B cell (primary cell): ENCODE results near the gene TMEM92. TPM values are rescaled to one million over a fixed set of nuclear protein-coding genes. Genes with fewer than 3 reads are reported as not detected.

Experiments used
- ATAC-seq: fragments of 200-7000 bp; cut with Tn5 transposase; one replicate; pipeline ENCODE4 v1.10.0; 2021; ENCODE audit warnings: low read depth, mild to moderate bottlenecking, moderate number of reproducible peaks, moderate library complexity
- CTCF ChIA-PET: fragments of 350-600 bp; sonication (Branson Sonifier 250); formaldehyde crosslinking; loops from one replicate; lab custom pipeline; 2021; ENCODE audit warnings: antibody characterized with exemption, inconsistent platforms; lab: Charles Lee
- POLR2A ChIA-PET: fragments of 350-600 bp; sonication (Branson Sonifier 250); formaldehyde crosslinking; loops from one replicate; lab custom pipeline; 2021; ENCODE audit warnings: antibody characterized with exemption; lab: Charles Lee
- DNase-seq: peaks from one replicate; pipeline ENCODE4 v3.0.0; 2013
- H2AFZ ChIP-seq: 2 replicates; pipeline ENCODE4 v1.6.1; 2012; ENCODE audit warnings: mild to moderate bottlenecking, low read depth, low read length; ENCODE audit not compliant: insufficient read depth, poor library complexity, severe bottlenecking
- H3K27ac ChIP-seq, 2 donors: 1 replicate in 1 of 2; 2 replicates in 1 of 2; pipeline ENCODE4 v1.5.1; 2012 to 2013; ENCODE audit warnings: low read length in 2 of 2, mild to moderate bottlenecking in 2 of 2, moderate library complexity in 1 of 2
- H3K27me3 ChIP-seq, 4 experiments: fragments of 200-600 bp in 1 of 4; sonication (generic) in 1 of 4; replicated peaks in 1 of 4; 1 replicate in 2 of 4; 2 replicates in 2 of 4; pipeline versions ENCODE4 v1.6.1 to v1.7.0; 2013 to 2016; ENCODE audit warnings: low read length in 3 of 4, mild to moderate bottlenecking in 2 of 4, mixed read lengths in 1 of 4, moderate library complexity in 1 of 4; ENCODE audit not compliant: insufficient read depth in 4 of 4, control insufficient read depth in 3 of 4; ENCODE audit errors: control extremely low read depth in 1 of 4
- H3K36me3 ChIP-seq, 2 experiments: replicated peaks in 1 of 2; 1 replicate in 1 of 2; 2 replicates in 1 of 2; pipeline versions ENCODE4 v1.6.1 to v1.7.1; 2013; ENCODE audit warnings: low read length in 1 of 2; ENCODE audit not compliant: insufficient read depth in 2 of 2, control insufficient read depth in 1 of 2; ENCODE audit errors: control extremely low read depth in 1 of 2, extremely low read depth in 1 of 2
- H3K4me1 ChIP-seq, 2 donors: fragments of 200-600 bp in 1 of 2; sonication (generic) in 1 of 2; 1 replicate in 1 of 2; 2 replicates in 1 of 2; pipeline versions ENCODE4 v1.5.1 to v1.6.1; 2013 to 2017; ENCODE audit warnings: low read length in 2 of 2; ENCODE audit not compliant: control insufficient read depth in 2 of 2, insufficient read depth in 2 of 2
- H3K4me2 ChIP-seq: replicated peaks from 2 replicates; pipeline ENCODE3; 2012; ENCODE audit warnings: mild to moderate bottlenecking, low read depth, low read length; ENCODE audit not compliant: poor library complexity, severe bottlenecking
- H3K4me3 ChIP-seq, 5 experiments: fragments of 200-600 bp in 1 of 5; sonication (generic) in 1 of 5; 1 replicate in 3 of 5; 2 replicates in 2 of 5; pipeline versions ENCODE4 v1.5.1 to v1.7.0; 2011 to 2016; ENCODE audit warnings: low read length in 4 of 5, mild to moderate bottlenecking in 4 of 5, low read depth in 2 of 5, control low read depth in 1 of 5, moderate library complexity in 1 of 5; ENCODE audit not compliant: insufficient read depth in 1 of 5; ENCODE audit errors: control extremely low read depth in 1 of 5, extremely low read depth in 1 of 5
- H3K79me2 ChIP-seq: fragments of 200-600 bp; sonication (generic); one replicate; pipeline ENCODE4 v1.6.0; 2016; ENCODE audit warnings: low read length; ENCODE audit not compliant: control insufficient read depth, insufficient read depth
- H3K9ac ChIP-seq: fragments of 200-600 bp; sonication (generic); 2 replicates; pipeline ENCODE4 v1.6.1; 2017; ENCODE audit warnings: mild to moderate bottlenecking, low read length, moderate library complexity
- H3K9me3 ChIP-seq, 3 donors: one replicate each; pipeline versions ENCODE4 v1.6.1 to v1.7.1; 2013; ENCODE audit warnings: low read length in 2 of 3; ENCODE audit not compliant: control insufficient read depth in 2 of 3, insufficient read depth in 1 of 3; ENCODE audit errors: control extremely low read depth in 1 of 3
- H4K20me1 ChIP-seq: 2 replicates; pipeline ENCODE4 v1.6.0; 2012; ENCODE audit warnings: mild to moderate bottlenecking, low read length; ENCODE audit not compliant: insufficient read depth, control insufficient read depth, poor library complexity, severe bottlenecking
- H3K27ac Mint-ChIP-seq: one replicate; pipeline ENCODE4 v1.8.0; 2021; ENCODE audit warnings: mixed read lengths
- H3K27me3 Mint-ChIP-seq: one replicate; pipeline ENCODE4 v1.8.0; 2021; ENCODE audit warnings: mixed read lengths
- H3K4me1 Mint-ChIP-seq: one replicate; pipeline ENCODE4 v1.8.0; 2021; ENCODE audit warnings: mixed read lengths
- H3K4me3 Mint-ChIP-seq: one replicate; pipeline ENCODE4 v1.8.0; 2021; ENCODE audit warnings: mixed read lengths
- H3K9me3 Mint-ChIP-seq: one replicate; pipeline ENCODE4 v1.8.0; 2022; ENCODE audit warnings: mixed read lengths; ENCODE audit not compliant: insufficient read depth
- CTCF ChIP-seq: fragments of 200-600 bp; IDR thresholded peaks from one replicate; pipeline ENCODE4 v1.8.0; 2022; ENCODE audit warnings: antibody characterized with exemption, mild to moderate bottlenecking
- EZH2 ChIP-seq: IDR thresholded peaks from 2 replicates; pipeline ENCODE4 v1.6.1; 2012; ENCODE audit warnings: borderline replicate concordance, low read depth, mild to moderate bottlenecking, moderate library complexity, low read length; ENCODE audit not compliant: insufficient read depth, poor library complexity, severe bottlenecking
- WGBS: methylation state at CpG from one replicate; pipeline ENCODE4 v1.1.5; 2013; ENCODE audit warnings: missing lambda C conversion rate; ENCODE audit not compliant: insufficient coverage; 5-methylcytosine and 5-hydroxymethylcytosine counted together
- intact Hi-C: fragments of 100-400 bp; cut with micrococcal nuclease; formaldehyde crosslinking; loops from one replicate; pipeline ENCODE4 v1.10.0; 2022
- polyA plus RNA-seq: library from polyadenylated mRNA; depleted of rRNA; stranded (reverse); fragments of >200 nt; gene quantifications from 2 replicates; pipeline ENCODE4 v1.2.3, GENCODE V29; 2012
- total RNA-seq, 2 donors: library from RNA; stranded (reverse); fragments of 120-200 nt in 1 of 2; gene quantifications; 1 replicate in 1 of 2; 2 replicates in 1 of 2; pipeline versions ENCODE4 v1.2.3 to v1.2.4, GENCODE V29; 2013 to 2022

The TMEM92 gene
- total and polyA plus RNA-seq, 2 donors (not counting 1 experiment from before 2014, with no cell fraction given): not detected

- Mint-ChIP-seq H3K9me3 (no peaks in the 10 kb centered on the region), H3K27me3 (peaks cover 64% of the 10 kb centered on the region), H3K4me3 (no peak overlapping the region), H3K27ac (no peak overlapping the region), H3K4me1 (peaks cover 2% of the 10 kb centered on the region)
- TF ChIP-seq CTCF: no peak
- TF ChIP-seq EZH2: no peak
- H3K9ac ChIP-seq: no peak overlapping the region
- H3K79me2 ChIP-seq: no peaks in the 10 kb centered on the region
- ChIA-PET CTCF (interaction anchor here (1.0 to 2.3 kb wide), 6 partner anchors 9 to 112 kb away, joined by 3 to 6 read pairs (median 4); no protein-coding TSS in a partner anchor), POLR2A (no interaction called here)
- H3K27ac ChIP-seq: no peak overlapping the region
- peaks cover 0 to 32% (median 5%) of the 10 kb centered on the region in 4 experiments for H3K27me3 ChIP-seq
- no peak for DNase-seq
- H3K36me3 ChIP-seq: no peaks in the 10 kb centered on the region
- H3K9me3 ChIP-seq: peaks cover 0 to 3% (median 0%) of the 10 kb centered on the region in 3 donors
- WGBS: 81% methylated on average over 3 of the region's 4 CpGs
- H2AFZ ChIP-seq: no peak overlapping the region
- intact Hi-C loops: no loop called here
- no peaks in the 10 kb centered on the region for H4K20me1 ChIP-seq
- ATAC-seq: no peak
- H3K4me3 ChIP-seq: no peak overlapping the region
- H3K4me1 ChIP-seq: no peaks in the 10 kb centered on the region
- H3K4me2 ChIP-seq: no peak overlapping the region
Measured at GRCh38 chr17:50281739-50282401, 7.6 kb downstream of the TMEM92 start.

- intact Hi-C loops: no loop called here
- Histone ChIP-seq H3K4me2 (no peak overlapping the region), H2AFZ (no peak overlapping the region), H3K27ac (no peak overlapping the region), H3K27me3 (peaks cover 0 to 18% (median 2%) of the 10 kb centered on the region in 4 experiments), H3K79me2 (no peaks in the 10 kb centered on the region), H4K20me1 (no peaks in the 10 kb centered on the region), H3K4me3 (no peak overlapping the region), H3K4me1 (no peaks in the 10 kb centered on the region), H3K9ac (no peak overlapping the region), H3K9me3 (peaks cover 0 to 3% (median 0%) of the 10 kb centered on the region in 3 donors), H3K36me3 (no peaks in the 10 kb centered on the region)
- POLR2A ChIA-PET: no interaction called here
- no peaks in the 10 kb centered on the region for H3K9me3 Mint-ChIP-seq
- H3K27ac Mint-ChIP-seq: no peak overlapping the region
- WGBS: 77% methylated on average over 10 of the region's 10 CpGs
- peaks cover 54% of the 10 kb centered on the region for H3K27me3 Mint-ChIP-seq
- TF ChIP-seq EZH2: no peak
- TF ChIP-seq CTCF: no peak
- H3K4me1 Mint-ChIP-seq: no peaks in the 10 kb centered on the region
- ATAC-seq: no peak
- CTCF ChIA-PET: interaction anchor here (0.6 to 1.6 kb wide), 4 partner anchors 10 to 189 kb away, joined by 3 to 6 read pairs (median 4); no protein-coding TSS in a partner anchor
- H3K4me3 Mint-ChIP-seq: no peak overlapping the region
- DNase-seq: no peak
Measured at GRCh38 chr17:50283246-50283645, 9.0 kb downstream of the TMEM92 start.
